ENCODE results near the gene SMIM45.

The SMIM45 gene

DNA sequence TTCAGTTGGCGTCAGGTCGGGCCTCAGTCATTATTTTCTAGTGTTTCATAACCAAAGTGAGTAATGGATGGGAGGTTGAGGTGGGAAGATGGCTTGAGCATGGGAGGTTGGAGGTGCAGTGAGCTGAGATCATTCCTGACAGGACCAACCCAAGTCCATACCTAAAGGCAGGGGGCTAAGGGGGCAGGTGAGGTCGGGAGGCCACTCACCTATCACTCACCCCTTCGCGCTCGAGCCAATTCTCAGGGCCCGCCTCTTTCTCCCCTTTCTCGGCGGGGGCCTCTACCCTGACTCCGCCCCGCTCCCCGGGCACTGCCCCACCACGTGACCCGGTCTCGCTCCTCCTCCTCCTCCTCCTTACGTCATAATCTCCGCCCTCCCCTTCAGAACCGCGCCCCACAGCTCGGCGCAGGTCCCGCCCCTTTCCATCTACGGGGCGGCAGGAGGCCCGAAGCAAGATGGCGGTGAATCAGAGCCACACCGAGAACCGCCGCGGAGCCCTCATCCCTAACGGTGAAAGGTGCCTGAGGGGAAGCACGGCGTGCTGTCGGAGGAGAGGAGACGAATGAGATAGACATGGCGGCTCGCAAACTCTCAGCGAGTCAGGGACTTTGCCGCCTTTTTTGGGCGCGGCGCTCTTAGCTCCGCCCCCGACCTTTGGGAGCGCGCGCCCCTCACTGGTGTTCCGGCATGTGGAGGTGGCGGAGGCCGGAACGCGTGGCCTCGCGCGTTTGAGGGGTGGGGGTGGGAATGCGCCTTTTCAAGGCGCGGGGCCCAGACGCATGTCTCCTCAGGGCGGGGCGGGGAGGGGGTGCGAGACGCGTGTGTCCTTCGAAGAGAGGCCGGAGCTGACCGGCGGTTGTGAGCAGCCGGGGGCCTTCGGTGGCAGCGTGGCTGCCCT, 46.7 kb downstream of the SMIM45 start, which contains the start of gene WBP2NL:
Gene WBP2NL (plus strand): TSS at position 428 of the 901 bp plus-strand sequence. CDS start 31 bp downstream, at position 459.
- in situ Hi-C loops (cut with HindIII; ENCODE audit: low sequenced_read_pairs), result no loop called here

DNA sequence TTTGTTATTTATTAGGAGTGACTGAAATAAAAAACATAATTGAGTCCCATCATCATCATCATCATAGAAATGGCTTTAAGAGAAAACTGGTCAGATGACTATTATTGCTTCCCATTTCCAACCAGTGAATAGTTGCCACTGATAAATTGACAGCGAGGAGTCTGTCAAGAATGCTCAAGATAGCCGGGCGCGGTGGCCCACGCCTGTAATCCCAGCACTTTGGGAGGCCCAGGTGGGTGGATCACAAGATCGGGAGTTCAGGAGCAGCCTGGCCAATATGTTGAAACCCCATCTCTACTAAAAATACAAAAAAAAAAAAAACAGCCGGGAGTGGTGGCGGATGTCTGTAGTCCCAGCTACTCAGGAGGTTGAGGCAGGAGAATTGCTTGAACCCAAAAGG, 48.5 kb downstream of the SMIM45 start:
- in situ Hi-C loops (cut with HindIII; ENCODE audit: low sequenced_read_pairs), result no loop called here

DNA sequence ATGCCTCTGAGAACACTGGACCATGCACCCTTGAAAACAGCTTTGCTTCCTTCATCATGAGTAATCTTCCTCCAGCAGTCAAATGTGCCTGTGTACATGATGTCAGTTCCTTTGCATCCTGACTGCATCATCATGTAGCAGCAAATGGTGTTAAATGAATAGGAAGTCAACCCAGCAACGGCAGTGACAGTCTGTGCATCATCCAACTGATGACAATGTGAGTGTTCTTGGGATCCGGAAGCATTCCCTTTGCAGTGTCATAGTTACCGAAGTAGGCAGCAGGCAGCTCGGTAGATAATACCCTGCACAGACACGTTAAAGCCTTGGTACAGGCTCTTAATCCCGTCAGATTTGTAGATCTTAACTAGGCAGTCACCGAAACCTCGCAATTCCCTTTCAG, 49.2 kb downstream of the SMIM45 start:
- in situ Hi-C loops (cut with HindIII; ENCODE audit: low sequenced_read_pairs), result no loop called here

DNA sequence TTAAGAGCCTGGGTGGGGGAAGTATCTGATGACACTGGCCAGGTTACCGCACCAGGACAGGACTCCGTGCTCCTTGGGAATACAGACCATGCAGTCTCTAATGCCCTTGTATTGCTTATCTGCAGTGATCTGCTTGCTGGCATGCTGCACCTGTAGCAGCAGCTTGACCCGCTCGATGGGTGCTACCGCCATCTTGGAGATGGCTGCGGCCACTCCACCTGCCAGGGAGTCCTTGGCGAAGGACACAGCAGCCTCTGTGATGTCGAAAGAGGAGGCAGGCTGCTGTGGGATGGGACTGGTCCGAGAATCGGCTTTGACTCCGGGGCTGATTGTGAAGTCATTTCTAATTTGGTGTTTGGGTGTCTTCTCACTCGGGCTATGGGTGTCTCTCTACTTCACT, 49.8 kb downstream of the SMIM45 start:
- in situ Hi-C loops (cut with HindIII; ENCODE audit: low sequenced_read_pairs), result no loop called here

DNA sequence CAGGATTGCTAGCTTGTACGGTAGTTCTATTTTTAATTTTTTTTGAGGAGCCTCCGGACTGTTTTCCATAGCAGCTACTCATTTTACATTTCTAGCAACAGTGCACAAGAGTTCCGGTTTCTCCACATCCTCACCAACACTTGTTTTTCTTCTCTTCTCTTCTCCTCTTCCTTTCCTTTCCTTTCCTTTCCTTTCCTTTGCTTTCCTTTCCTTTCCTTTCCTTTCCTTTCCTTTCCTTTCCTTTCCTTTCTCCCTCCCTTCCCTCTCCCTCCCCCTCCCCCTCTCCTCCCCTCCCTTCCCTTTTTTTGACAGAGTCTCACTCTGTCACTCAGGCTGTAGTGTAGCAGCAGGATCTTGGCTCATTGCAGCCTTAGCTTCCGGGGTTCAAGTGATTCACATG, 56.0 kb downstream of the SMIM45 start:
- in situ Hi-C loops (cut with HindIII; ENCODE audit: low sequenced_read_pairs), result no loop called here
